NCI-H2029 (cell line): ENCODE results near the gene KLK3.

Source experiments
- DNase-seq: peaks from one replicate; lab custom pipeline; 2025; lab: John Stamatoyannopoulos, UW

Gene KLK3

DNA sequence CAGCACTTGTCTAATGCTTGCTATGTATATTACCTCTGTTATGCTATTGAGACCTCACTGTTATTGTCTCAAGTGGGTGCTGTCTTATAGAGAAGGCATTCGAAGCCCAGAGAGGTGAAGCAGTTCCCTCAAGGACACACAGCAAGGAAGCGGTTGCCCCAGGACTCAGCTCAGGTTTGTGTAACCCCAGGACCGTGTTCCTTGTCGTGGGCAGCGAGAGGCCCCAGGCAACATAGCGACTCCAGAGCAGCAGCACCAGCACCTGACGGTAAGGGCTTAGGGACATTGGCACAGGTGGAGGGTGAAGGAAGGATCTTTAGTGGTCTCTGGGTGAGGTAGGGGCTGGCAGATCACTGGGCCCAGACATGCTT lies 23.7 kb upstream of the KLK3 start:
- DNase-seq, result no peak

DNA sequence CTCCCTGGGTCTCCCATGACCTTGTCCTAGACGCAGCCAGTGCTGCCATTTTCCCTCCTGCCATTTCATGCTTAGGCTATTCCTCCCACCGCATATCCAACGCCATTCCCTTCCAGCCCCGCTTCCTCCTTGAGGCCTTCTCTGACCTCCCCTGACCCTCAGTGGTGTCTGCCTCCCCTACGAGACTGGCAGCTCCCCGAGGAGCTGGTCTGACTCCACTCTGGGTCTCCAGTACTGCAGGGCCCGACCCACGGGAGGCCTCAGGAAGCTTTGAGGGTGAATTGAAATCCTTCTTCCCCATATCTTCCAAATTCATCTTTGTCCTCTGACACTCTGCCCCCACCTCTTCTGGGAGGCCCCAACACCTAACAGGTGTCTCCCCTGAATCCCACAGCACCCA lies 22.0 kb upstream of the KLK3 start:
- DNase-seq, result no peak

DNA sequence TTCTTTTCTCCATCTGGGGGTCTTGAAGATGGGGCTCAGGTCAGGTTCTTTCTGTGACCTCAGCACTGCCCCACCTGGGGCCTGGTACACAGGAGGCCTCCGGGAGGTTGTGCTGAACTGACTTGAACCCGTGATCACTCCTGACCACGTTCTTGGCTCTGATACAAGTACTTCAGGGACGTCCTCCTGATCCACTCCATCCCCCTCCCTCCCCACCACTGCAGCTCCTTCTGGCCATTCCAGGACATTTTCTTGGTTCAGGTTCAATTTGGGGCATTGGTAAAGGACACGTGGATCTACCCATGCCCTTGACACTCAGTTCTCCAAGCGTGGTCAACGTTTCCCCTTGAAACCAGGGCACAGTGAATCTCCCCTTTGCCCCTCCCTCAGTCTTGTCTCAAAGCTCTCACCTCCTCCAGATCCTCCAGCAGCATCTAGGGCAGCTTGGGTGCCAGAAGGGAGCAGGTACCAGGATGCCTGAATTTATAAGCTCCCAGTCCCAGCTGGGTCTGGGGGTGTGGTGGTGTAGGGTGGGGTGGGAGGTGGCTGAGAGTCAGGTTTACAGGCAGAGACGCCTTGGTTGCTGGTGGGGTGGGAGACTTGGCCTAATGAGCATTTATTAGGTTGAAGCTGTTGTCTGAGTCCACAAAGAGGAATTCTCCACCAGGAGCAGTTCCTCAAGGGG lies 21.5 kb upstream of the KLK3 start, which contains the start of gene KLK15:
Gene KLK15, minus strand, starts transcription at position 458 of the 685 bp plus-strand sequence. CDS start 2,082 bp downstream, outside the sequence.
- DNase-seq, result no peak

DNA sequence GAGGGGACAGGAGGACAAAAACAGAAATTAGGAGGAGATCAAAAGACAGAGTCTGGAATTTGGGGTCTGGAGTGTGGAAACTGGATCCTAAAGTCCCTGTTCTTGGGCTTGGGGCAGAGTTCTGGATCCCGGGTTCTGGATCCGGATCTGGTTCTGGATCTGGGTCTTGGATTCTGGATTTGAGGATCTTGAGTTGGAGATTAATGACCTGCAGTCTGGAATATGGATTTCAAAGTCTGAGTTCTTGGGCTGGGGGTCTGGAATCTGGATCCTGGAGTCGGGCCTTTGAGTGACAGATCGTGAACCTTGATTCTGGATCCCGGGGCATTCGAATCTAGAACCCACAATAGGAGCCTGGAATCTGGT lies 20.9 kb upstream of the KLK3 start:
- no peak for DNase-seq

DNA sequence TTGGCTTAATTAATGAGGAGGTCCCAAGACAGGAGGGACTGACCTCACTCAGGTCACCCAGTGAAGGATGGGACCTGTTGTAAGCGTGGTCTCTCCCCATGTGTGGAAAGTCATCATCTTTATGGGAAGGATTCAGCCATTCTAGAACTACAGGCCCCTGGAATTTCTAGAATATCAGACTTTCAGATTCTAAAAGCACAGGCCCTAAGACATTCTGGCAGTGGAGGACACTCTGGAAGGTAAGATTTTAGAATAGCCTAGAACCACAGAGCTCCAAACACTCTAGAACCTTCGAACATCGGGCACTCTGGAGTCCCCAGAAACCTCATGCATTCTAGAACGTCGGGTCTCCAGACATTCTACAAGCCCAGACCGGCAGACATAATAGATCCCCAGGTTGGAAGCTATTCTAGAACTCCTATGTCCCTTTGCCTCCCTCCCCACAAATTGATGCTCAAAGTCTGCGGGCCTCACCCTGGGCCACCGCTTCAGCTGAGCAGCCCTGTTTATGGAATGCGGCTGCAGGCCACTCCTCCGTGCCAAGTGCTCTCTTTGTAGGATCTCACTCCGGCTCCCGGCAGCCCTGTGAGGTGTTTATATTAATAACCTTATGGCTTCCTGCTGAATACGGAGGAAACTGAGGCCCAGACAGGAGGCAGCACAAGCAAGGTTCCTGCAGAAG lies 19.5 kb upstream of the KLK3 start:
- no peak for DNase-seq

DNA sequence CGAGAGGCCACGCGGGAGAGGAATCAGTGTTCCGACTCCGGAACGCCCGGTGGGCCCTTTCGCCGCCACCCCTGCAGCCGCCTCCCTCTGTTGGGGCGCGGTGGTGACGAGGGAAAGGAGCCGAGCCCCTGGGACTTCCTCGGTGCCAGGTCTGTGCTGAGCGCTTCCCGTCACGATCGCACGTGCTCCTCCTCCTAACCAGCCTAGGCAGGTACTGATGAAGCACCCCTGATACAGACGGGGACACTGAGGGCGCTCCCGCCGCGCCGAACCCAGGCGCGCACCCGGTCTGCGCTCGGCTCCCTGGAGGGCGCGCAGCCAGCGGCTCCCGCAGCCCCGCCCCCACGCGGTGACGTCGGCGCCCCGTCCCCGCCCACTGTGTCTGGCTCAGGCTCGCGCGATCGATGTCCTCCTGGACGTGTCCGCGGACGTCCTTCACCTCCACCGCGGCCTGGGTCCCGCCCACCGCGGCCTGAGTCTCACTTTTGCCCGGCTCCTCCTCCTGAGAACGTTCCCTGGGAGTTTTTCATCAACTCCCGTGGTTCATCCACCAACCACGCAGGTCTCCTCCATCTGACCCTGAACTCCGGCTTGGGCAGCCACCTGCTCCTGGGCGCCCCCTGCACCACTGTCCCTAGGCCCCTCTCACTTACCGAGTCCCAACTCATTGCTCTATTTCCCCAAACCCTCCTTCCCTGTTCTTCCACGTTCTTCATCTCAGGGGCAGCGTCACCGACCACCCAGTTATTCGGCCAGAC lies 18.8 kb upstream of the KLK3 start:
- peak; percentile 48 for DNase-seq

DNA sequence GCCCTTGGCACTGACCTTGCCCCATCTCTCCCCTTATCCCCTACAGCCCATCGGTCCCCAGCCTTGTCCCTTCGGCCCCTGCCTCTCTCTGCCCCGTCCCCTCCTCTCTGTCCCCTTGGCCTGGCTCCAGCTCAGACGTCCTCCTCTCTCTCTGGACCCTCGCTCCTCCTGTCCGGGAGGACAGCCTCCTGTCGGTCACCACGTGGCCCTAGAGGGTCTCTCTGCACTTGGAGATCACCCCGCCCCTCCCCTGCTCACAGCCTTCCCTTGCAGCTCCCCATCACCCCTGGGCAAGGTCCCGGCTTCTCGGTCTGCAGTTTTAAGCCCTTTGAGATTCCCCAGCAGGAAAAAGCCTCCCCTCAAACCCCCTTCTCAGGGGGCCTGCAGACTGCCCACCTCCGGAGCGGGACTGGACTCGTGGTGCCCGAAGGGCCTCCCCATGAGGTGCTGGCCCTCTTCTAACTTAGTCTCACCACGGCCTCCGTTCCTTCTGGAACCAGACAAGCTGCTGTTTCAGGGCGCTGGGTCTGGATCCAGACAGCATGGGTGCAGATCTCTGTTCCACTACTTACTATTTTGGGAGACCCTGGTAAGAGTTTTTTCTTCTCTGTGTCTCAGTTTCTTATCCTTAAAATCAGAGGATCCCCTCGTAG lies 18.0 kb upstream of the KLK3 start:
- DNase-seq, result no peak

DNA sequence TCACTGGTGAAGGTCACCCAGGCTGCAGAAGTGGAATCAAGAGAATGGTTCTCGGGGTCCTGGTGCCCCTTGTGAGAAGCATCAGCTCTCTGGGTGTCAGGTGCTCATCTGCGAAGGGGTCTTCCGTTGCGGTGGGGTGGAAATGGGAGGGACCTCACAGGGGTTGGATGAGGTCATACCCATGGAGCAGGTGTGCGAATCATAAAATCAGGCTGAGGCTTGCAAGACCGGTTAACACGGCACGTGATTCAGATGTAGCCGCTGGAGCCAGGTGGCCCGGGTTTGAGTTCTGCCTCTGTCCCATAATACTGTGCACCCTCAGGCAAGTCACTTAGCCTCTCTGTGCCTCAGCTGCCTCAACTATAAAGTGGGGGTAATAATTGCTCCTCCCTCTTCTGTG lies 17.4 kb upstream of the KLK3 start:
- no peak for DNase-seq

DNA sequence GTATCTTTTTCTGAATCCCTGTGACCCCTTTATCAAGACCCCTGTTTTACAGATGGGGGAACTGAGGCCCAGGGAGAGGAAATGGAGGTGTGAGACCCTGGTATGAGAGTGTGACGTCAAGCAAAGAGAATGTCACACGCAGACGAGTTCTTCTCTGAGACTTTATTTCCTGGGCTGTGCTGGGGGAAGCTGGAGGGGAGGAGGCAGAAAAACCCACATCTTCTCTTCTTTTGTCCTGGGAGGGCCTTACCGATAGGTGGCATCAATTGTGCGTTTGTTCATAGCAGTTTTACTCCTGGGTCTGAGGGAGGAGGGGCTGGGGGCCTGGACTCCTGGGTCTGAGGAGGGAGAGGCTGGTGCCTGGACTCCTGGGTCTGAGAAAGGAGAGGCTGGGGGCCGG lies 16.5 kb upstream of the KLK3 start:
- DNase-seq, result no peak

DNA sequence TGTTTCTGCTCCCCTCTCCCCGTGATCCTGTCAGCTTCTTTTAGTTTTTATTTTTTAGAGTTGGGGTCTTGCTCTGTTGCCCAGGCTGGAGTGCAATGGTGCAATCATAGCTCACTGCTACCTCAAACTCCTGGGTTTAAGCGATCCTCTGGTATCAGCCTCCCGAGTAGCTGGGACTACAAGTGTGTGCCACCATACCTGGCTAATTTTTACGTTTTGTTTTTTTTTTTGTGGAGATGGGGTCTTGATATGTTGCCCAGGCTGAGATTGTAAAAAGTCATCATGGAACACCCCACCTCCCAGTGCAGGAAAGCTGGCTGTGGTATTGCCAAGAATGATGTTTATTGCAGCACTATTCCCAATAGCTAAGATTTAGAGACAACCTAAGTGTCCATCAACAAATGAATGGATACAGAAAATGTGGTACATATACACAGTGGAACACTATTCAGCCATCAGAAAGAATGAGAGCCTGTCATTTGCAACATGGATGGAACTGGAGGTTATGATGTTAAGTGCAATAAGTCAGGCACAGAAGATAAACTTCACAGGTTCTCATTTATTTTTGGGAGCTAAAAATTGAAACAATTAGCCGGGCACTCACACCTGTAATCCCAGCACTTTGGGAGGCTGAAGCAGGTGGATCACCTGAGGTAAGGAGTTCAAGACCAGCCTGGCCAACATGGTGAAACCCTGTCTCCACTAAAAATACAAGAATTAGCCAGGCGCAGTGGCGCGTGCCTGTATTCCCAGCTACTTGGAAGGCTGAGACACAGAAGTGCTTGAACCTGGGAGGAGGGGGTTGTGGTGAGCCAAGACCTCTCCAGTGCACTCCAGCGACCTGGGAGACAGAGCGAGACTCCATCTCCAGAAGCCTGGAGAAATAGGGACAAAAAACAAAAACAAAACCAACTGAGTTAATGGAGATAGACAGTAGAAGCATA lies 14.7 kb upstream of the KLK3 start:
- DNase-seq, result no peak

DNA sequence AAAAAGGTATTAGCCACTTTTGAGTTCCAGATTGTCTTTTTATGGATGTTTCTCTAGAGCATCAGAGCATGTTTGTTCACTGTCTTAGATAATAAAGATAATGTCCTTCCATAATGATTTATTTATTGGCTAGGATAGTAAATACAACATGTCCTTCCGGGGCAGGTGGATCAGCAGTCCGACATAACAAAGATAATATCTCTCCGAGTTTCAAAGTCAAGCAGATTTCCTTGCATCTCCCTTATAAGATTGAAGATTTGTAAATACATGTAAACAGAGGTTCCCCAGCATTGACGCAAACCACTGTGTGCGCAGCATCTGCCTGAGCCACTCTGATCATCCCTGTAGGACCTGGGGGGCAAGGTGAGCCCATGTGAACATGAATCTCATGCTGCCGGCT lies 12.6 kb upstream of the KLK3 start:
- no peak for DNase-seq

DNA sequence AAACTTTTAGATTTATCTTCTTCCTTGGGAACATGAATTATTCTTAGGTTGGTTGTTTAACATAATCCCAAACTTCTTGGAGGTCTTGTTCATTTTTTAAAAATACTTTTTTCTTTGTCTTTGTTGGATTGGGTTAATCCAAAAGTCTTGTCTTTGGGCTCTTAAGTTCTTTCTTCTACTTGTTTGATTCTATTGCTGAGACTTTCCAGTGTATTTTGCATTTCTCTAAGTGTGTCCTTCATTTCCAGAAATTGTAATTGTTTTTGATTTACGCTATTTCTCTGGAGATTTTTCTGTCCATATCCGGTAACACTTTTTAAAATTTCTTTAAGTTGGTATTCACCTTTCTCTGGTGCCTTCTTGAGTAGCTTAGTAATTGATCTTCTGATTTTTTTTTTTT lies 11.5 kb upstream of the KLK3 start:
- no peak for DNase-seq

DNA sequence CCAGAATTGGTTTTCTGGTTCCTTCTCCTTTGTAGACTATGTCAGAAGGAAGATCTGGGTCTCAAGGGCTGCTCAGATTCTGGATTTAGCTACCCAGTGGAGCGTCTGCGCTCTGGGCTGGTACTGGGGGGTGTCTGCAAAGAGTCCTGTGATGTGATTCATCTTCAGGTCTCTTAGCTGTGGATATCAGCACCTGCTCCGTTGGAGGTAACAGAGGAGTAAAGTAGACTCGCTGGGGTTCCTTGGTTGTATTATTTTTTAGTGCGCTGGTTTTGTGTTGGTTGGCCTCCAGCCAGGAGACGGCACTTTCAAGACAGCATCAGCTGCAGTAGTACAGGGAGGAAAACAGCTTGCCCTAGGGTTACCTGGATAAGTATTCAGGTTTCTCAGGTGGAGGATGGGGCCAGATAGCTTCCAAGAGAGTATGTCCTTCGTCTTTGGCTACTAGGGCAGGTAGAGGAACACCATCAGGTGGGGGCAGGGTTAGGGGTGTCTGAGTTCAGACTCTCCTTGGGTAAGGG lies 11.0 kb upstream of the KLK3 start:
- DNase-seq, result no peak

DNA sequence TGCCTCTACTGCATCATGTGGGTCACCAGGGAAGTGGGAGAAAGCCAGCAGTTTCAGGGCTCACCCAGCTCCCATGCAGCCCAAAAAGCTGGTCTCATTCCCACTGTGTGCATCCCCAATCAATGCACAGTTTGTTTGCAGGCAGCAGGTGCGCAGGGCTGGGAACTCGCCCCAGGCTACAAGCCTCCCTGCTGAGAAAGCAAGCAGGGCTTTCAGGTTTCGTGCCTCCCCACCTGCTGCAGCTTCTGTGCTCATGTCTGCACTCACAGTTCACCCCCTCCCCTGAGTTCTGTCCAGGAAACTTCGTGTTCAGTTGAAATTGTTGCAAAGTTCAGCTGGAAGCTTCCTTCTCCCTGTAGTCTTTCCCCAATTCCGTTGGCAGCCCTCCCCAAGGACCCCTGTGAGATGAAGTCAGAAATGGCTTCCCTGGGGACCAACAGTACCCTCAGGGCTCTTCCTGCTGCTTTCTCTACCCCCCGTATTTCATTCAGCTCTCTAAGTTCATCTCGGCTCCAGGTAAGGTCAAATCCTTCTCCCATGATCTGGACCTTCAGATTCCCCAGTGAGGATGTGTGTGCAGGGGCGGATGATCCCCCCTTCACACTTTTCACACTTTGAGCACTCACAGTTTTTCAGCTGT lies 10.3 kb upstream of the KLK3 start:
- no peak for DNase-seq

DNA sequence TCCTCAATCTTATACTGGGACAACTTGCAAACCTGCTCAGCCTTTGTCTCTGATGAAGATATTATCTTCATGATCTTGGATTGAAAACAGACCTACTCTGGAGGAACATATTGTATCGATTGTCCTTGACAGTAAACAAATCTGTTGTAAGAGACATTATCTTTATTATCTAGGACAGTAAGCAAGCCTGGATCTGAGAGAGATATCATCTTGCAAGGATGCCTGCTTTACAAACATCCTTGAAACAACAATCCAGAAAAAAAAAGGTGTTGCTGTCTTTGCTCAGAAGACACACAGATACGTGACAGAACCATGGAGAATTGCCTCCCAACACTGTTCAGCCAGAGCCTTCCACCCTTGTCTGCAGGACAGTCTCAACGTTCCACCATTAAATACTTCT lies 4.0 kb upstream of the KLK3 start:
- no peak for DNase-seq

DNA sequence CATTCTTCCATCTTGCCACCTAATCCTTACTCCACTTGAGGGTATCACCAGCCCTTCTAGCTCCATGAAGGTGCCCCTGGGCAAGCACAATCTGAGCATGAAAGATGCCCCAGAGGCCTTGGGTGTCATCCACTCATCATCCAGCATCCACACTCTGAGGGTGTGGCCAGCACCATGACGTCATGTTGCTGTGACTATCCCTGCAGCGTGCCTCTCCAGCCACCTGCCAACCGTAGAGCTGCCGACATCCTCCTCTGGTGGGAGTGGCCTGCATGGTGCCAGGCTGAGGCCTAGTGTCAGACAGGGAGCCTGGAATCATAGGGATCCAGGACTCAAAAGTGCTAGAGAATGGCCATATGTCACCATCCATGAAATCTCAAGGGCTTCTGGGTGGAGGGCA lies 3.1 kb upstream of the KLK3 start:
- DNase-seq, result no peak

DNA sequence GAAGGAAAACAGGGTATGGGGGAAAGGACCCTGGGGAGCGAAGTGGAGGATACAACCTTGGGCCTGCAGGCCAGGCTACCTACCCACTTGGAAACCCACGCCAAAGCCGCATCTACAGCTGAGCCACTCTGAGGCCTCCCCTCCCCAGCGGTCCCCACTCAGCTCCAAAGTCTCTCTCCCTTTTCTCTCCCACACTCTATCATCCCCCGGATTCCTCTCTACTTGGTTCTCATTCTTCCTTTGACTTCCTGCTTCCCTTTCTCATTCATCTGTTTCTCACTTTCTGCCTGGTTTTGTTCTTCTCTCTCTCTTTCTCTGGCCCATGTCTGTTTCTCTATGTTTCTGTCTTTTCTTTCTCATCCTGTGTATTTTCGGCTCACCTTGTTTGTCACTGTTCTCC lies 2.7 kb downstream of the KLK3 start:
- no peak for DNase-seq

DNA sequence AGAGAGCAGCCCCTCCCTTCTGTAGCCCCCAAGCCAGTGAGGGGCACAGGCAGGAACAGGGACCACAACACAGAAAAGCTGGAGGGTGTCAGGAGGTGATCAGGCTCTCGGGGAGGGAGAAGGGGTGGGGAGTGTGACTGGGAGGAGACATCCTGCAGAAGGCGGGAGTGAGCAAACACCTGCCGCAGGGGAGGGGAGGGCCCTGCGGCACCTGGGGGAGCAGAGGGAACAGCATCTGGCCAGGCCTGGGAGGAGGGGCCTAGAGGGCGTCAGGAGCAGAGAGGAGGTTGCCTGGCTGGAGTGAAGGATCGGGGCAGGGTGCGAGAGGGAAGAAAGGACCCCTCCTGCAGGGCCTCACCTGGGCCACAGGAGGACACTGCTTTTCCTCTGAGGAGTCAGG lies 4.2 kb downstream of the KLK3 start:
- peak; percentile 15 for DNase-seq

DNA sequence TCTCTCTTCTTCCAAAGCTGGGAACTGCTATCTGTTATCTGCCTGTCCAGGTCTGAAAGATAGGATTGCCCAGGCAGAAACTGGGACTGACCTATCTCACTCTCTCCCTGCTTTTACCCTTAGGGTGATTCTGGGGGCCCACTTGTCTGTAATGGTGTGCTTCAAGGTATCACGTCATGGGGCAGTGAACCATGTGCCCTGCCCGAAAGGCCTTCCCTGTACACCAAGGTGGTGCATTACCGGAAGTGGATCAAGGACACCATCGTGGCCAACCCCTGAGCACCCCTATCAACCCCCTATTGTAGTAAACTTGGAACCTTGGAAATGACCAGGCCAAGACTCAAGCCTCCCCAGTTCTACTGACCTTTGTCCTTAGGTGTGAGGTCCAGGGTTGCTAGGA lies 5.1 kb downstream of the KLK3 start:
- no peak for DNase-seq

DNA sequence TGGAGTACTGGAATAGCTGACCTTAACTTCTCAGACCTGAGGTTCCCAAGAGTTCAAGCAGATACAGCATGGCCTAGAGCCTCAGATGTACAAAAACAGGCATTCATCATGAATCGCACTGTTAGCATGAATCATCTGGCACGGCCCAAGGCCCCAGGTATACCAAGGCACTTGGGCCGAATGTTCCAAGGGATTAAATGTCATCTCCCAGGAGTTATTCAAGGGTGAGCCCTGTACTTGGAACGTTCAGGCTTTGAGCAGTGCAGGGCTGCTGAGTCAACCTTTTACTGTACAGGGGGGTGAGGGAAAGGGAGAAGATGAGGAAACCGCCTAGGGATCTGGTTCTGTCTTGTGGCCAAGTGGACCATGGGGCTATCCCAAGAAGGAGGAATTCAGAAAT lies 6.3 kb downstream of the KLK3 start:
- DNase-seq, result no peak
